ENCODE data around the gene TMEM176A. TPM values are rescaled to one million over a fixed set of nuclear protein-coding genes. Genes with fewer than 3 reads are reported as not detected.

Gene TMEM176A
- total RNA-seq, 1 donor from 2014 or later: 31.5 TPM

GRCh38 chr7:150849204-150849775 is 48.7 kb downstream of the TMEM176A start:
- intact Hi-C loops (cut with DNase I): no loop called here
- H3K4me3 ChIP-seq: no peak overlapping the region
- TF ChIP-seq CTCF (IDR thresholded peaks at IDR 0.05): no peak
- no peaks in the 10 kb centered on the region for H3K36me3 ChIP-seq
- no peak for DNase-seq (ENCODE audit: low spot score in 2 of 2)
- no peaks in the 10 kb centered on the region for H3K9me3 ChIP-seq
- H3K27me3 ChIP-seq: no peaks in the 10 kb centered on the region
- H3K4me1 ChIP-seq: no peaks in the 10 kb centered on the region
- no peak overlapping the region for H3K27ac ChIP-seq

- no peak for TF ChIP-seq CTCF (IDR thresholded peaks at IDR 0.05)
- Histone ChIP-seq H3K27ac (no peak overlapping the region), H3K9me3 (no peaks in the 10 kb centered on the region), H3K36me3 (no peaks in the 10 kb centered on the region), H3K4me1 (no peaks in the 10 kb centered on the region), H3K27me3 (no peaks in the 10 kb centered on the region), H3K4me3 (no peak overlapping the region)
- intact Hi-C loops (cut with DNase I): no loop called here
- DNase-seq (ENCODE audit: low spot score in 2 of 2): no peak
Observed at GRCh38 chr7:150850273-150850672, 49.7 kb downstream of the TMEM176A start.

- H3K4me3 ChIP-seq: no peak overlapping the region
- no peaks in the 10 kb centered on the region for H3K27me3 ChIP-seq
- DNase-seq (ENCODE audit: low spot score in 2 of 2): no peak
- no peak overlapping the region for H3K27ac ChIP-seq
- H3K4me1 ChIP-seq: no peaks in the 10 kb centered on the region
- intact Hi-C loops (cut with DNase I): no loop called here
- H3K9me3 ChIP-seq: no peaks in the 10 kb centered on the region
- TF ChIP-seq CTCF (IDR thresholded peaks at IDR 0.05): no peak
- H3K36me3 ChIP-seq: no peaks in the 10 kb centered on the region
Observed at GRCh38 chr7:150851492-150852370, 51.2 kb downstream of the TMEM176A start.

GRCh38 chr7:150852371-150852905 is 51.9 kb downstream of the TMEM176A start, which contains the start of gene AOC1:
Gene AOC1, plus strand, starts transcription at chr7:150852517. Its CDS starts 3,954 bp downstream, at chr7:150856471.
- intact Hi-C loops (cut with DNase I): no loop called here
- no peak within 1 kb of the TSS for H3K4me3 ChIP-seq
- no peaks in the 10 kb centered on the region for H3K9me3 ChIP-seq
- no peak for DNase-seq (ENCODE audit: low spot score in 2 of 2)
- H3K36me3 ChIP-seq: no peaks in the 10 kb centered on the region
- TF ChIP-seq CTCF (IDR thresholded peaks at IDR 0.05): no peak
- H3K27me3 ChIP-seq: no peaks in the 10 kb centered on the region
- no peaks in the 10 kb centered on the region for H3K4me1 ChIP-seq
- no peak within 1 kb of the TSS for H3K27ac ChIP-seq

GRCh38 chr7:150854066-150855000 is 53.8 kb downstream of the TMEM176A start:
- Histone ChIP-seq H3K4me1 (no peaks in the 10 kb centered on the region), H3K27ac (no peak overlapping the region), H3K4me3 (no peak overlapping the region), H3K36me3 (no peaks in the 10 kb centered on the region), H3K27me3 (no peaks in the 10 kb centered on the region), H3K9me3 (no peaks in the 10 kb centered on the region)
- no peak for TF ChIP-seq CTCF (IDR thresholded peaks at IDR 0.05)
- intact Hi-C loops (cut with DNase I): no loop called here
- DNase-seq (ENCODE audit: low spot score in 2 of 2): no peak

Measured in ascending aorta (tissue), 2 donors.